Breast epithelium (tissue), 3 donors: ENCODE data around the gene ZMAT5.

Source experiments
- POLR2A ChIP-seq: fragments of 450-650 bp; IDR thresholded peaks from one replicate; pipeline ENCODE4 v1.6.1; 2016; ENCODE audit warnings: antibody characterized with exemption, mild to moderate bottlenecking, moderate library complexity
- TF ChIP-seq, protein P1 (sequence below), 3 donors: fragments of 450-650 bp; IDR thresholded peaks; one replicate each; pipeline ENCODE4 v1.5.1; 2016 to 2017; ENCODE audit warnings: antibody characterized with exemption in 3 of 3, mild to moderate bottlenecking in 3 of 3, moderate library complexity in 3 of 3

DNA sequence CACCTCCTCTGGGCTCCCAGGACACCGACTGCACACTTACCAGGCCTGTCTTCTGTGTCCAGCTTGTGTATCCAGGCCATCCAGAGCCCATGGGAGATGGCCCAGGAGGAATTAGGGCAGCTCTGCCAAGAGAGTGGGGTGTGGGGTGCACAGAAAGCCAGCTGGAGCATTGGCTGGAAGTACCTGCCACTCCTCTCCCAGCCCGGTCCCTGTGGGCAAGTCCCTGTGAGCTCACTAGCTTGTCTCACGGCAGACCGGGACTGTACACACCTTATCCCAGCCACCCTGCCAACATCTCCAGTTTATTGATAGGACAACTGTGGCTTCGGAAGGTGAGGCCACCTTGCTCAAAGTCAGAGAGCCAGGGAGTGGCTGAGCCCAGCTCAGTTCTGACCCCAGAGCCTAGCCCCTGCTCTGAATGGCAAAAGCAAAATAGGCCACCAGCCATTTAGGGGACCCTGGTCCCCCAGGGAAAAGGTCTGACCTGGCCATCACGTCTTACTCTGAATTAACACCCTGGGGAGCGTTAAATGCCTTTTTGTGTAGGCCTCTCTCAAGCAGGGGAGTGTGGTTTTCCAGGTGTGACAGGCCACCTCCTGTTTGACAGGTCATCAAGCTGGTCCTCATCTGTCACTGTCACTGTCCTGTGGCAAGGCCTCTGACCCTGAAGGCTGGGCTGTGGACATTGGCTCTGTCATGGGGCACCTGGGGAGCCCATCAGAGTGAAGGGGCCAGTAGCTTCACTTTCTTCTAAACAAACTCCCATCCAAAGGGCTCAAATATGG is 15.4 kb upstream of the ZMAT5 start:
- TF ChIP-seq, protein P1, sequence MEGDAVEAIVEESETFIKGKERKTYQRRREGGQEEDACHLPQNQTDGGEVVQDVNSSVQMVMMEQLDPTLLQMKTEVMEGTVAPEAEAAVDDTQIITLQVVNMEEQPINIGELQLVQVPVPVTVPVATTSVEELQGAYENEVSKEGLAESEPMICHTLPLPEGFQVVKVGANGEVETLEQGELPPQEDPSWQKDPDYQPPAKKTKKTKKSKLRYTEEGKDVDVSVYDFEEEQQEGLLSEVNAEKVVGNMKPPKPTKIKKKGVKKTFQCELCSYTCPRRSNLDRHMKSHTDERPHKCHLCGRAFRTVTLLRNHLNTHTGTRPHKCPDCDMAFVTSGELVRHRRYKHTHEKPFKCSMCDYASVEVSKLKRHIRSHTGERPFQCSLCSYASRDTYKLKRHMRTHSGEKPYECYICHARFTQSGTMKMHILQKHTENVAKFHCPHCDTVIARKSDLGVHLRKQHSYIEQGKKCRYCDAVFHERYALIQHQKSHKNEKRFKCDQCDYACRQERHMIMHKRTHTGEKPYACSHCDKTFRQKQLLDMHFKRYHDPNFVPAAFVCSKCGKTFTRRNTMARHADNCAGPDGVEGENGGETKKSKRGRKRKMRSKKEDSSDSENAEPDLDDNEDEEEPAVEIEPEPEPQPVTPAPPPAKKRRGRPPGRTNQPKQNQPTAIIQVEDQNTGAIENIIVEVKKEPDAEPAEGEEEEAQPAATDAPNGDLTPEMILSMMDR (IDR thresholded peaks at IDR 0.05) = no peak
- TF ChIP-seq POLR2A = no peak
